MM.1S (cell line): ENCODE results near the gene ATP8B4.

ENCODE experiments used
- DNase-seq: peaks from one replicate; pipeline ENCODE4 v3.0.0-alpha.2; 2015
- H2AFZ ChIP-seq: fragments of 300-600 bp; sonication (generic); 2 replicates; pipeline ENCODE4 v1.6.0; 2016; ENCODE audit warnings: antibody characterized with exemption, low read length
- H3F3A ChIP-seq: fragments of 300-600 bp; sonication (generic); 2 replicates; pipeline ENCODE4 v1.6.1; 2016; ENCODE audit warnings: mild to moderate bottlenecking, antibody characterized with exemption, low read length, moderate library complexity, mixed read lengths; ENCODE audit not compliant: insufficient read depth
- H3K27ac ChIP-seq: fragments of 300-600 bp; sonication (generic); 2 replicates; pipeline ENCODE4 v1.5.1; 2016; ENCODE audit warnings: mild to moderate bottlenecking, low read length
- H3K27me3 ChIP-seq: fragments of 300-600 bp; sonication (generic); replicated peaks from 2 replicates; pipeline ENCODE4 v1.6.0; 2016; ENCODE audit warnings: low read length; ENCODE audit not compliant: insufficient read depth
- H3K36me3 ChIP-seq: fragments of 300-600 bp; sonication (generic); replicated peaks from 2 replicates; pipeline ENCODE4 v1.6.1; 2016; ENCODE audit warnings: mild to moderate bottlenecking, low read length, mixed read lengths; ENCODE audit not compliant: insufficient read depth
- H3K4me1 ChIP-seq: fragments of 300-600 bp; sonication (generic); 2 replicates; pipeline ENCODE4 v1.6.1; 2016; ENCODE audit warnings: low read length, mixed read lengths
- H3K4me2 ChIP-seq: fragments of 300-600 bp; sonication (generic); 2 replicates; pipeline ENCODE4 v1.6.0; 2016; ENCODE audit warnings: low read depth, low read length
- H3K4me3 ChIP-seq: fragments of 300-600 bp; sonication (generic); 2 replicates; pipeline ENCODE4 v1.5.1; 2016; ENCODE audit warnings: low read length, mixed read lengths
- H3K79me2 ChIP-seq: fragments of 300-600 bp; sonication (generic); 2 replicates; pipeline ENCODE4 v1.6.1; 2016; ENCODE audit warnings: mixed run types, low read length, mixed read lengths
- H3K9ac ChIP-seq: fragments of 300-600 bp; sonication (generic); 2 replicates; pipeline ENCODE4 v1.6.1; 2016; ENCODE audit warnings: low read length, mixed read lengths
- H3K9me2 ChIP-seq: fragments of 300-600 bp; sonication (generic); replicated peaks from 2 replicates; pipeline ENCODE4 v1.6.1; 2016; ENCODE audit warnings: mild to moderate bottlenecking, low read length, mixed read lengths; ENCODE audit not compliant: insufficient read depth
- H3K9me3 ChIP-seq: fragments of 300-600 bp; sonication (generic); replicated peaks from 2 replicates; pipeline ENCODE4 v1.6.1; 2016; ENCODE audit warnings: mild to moderate bottlenecking, low read length, mixed read lengths; ENCODE audit not compliant: insufficient read depth
- H4K20me1 ChIP-seq: fragments of 300-600 bp; sonication (generic); 2 replicates; pipeline ENCODE4 v1.6.1; 2016; ENCODE audit warnings: mild to moderate bottlenecking, low read length, moderate library complexity, mixed read lengths; ENCODE audit not compliant: insufficient read depth
- CTCF ChIP-seq: fragments of 300-600 bp; sonication (generic); IDR thresholded peaks from 2 replicates; pipeline ENCODE4 v1.5.1; 2016; ENCODE audit warnings: antibody characterized with exemption, low read length, mixed read lengths
- EZH2 ChIP-seq: fragments of 300-600 bp; sonication (generic); optimal IDR thresholded peaks from 2 replicates; pipeline ENCODE3; 2017; ENCODE audit warnings: low read depth, mild to moderate bottlenecking, antibody characterized with exemption, low read length, mixed read lengths
- EZH2phosphoT487 ChIP-seq: fragments of 300-600 bp; sonication (generic); IDR thresholded peaks from 2 replicates; pipeline ENCODE4 v1.6.1; 2018; ENCODE audit warnings: antibody characterized with exemption, low read length

ATP8B4 gene

DNA sequence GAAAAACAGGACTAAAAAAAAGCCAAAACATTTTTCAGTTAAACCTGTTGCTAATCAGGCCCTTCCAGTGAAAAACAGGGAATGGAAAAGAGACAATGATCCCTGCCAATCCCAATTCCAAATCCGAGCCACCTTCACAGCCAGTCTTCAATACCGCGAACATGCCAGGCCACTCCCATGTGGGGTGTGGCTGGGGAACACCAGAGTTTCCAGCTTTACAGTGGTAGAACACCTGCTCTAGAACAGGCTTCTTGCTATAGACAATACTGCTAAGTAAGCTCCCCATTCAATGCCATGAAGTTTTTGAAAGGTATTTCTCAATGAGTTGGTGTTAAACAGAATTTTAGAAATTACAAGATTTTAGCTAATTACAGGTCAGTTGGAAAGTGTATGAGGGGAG, 228.3 kb downstream of the ATP8B4 start:
- no peaks in the 10 kb centered on the region for H3K36me3 ChIP-seq
- H3K9ac ChIP-seq: no peak overlapping the region
- H3F3A ChIP-seq: no peaks in the 10 kb centered on the region
- H3K79me2 ChIP-seq: no peaks in the 10 kb centered on the region
- no peaks in the 10 kb centered on the region for H3K9me2 ChIP-seq
- DNase-seq: no peak
- H2AFZ ChIP-seq: no peak overlapping the region
- no peaks in the 10 kb centered on the region for H3K9me3 ChIP-seq
- H4K20me1 ChIP-seq: no peaks in the 10 kb centered on the region
- H3K4me3 ChIP-seq: no peak overlapping the region
- H3K4me2 ChIP-seq: no peak overlapping the region
- H3K27ac ChIP-seq: no peak overlapping the region
- no peaks in the 10 kb centered on the region for H3K4me1 ChIP-seq
- TF ChIP-seq EZH2phosphoT487 (no peak), CTCF (no peak), EZH2 (no peak)
- no peaks in the 10 kb centered on the region for H3K27me3 ChIP-seq

DNA sequence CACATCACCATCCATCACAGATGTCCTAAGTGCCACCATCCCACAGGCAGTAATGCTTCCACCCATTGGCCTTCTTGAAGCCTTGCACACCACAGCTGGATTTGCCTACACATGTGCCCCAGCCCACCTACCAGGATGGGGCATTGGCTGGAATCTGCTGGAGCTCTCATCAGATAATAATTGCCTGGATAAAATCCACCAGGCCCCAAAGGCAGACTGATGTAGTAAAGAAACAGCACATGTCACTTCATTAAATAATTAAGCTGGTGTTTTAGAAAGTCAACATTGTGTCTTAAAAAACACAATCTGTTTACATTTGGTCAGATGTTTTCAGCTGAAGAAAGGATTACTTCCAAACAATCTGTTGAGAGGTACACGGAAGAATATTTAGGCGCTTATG, 229.5 kb downstream of the ATP8B4 start:
- DNase-seq: no peak
- no peak overlapping the region for H3K9ac ChIP-seq
- no peak overlapping the region for H3K4me2 ChIP-seq
- no peaks in the 10 kb centered on the region for H3K9me2 ChIP-seq
- no peak overlapping the region for H3K27ac ChIP-seq
- no peaks in the 10 kb centered on the region for H3K27me3 ChIP-seq
- H3K4me1 ChIP-seq: no peaks in the 10 kb centered on the region
- no peaks in the 10 kb centered on the region for H3F3A ChIP-seq
- H3K36me3 ChIP-seq: no peaks in the 10 kb centered on the region
- H4K20me1 ChIP-seq: no peaks in the 10 kb centered on the region
- H3K9me3 ChIP-seq: no peaks in the 10 kb centered on the region
- no peak overlapping the region for H2AFZ ChIP-seq
- TF ChIP-seq EZH2phosphoT487 (no peak), CTCF (no peak), EZH2 (no peak)
- no peak overlapping the region for H3K4me3 ChIP-seq
- H3K79me2 ChIP-seq: no peaks in the 10 kb centered on the region

DNA sequence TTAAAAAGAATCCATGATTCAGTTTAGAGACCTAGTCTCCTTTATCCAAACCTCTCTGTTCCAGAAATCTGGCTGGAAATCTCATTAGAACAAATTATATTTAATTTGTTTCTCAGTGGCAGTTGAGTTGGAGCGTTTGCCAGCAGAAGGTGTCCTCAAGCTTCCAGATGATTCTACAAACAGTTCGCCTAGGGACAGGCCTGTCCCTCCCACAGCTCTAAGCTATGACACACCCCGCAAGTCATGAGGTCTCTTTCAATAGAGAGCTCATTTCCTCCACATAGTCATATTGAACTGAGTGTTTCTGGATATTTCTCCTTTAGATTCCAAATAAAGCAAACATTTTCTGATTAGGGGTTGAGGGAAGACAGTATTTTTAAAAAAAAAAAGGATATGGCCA, 230.3 kb downstream of the ATP8B4 start:
- DNase-seq: no peak
- Histone ChIP-seq H3K36me3 (no peaks in the 10 kb centered on the region), H3K4me2 (no peak overlapping the region), H3K9me3 (no peaks in the 10 kb centered on the region), H3K4me3 (no peak overlapping the region), H3K4me1 (no peaks in the 10 kb centered on the region), H3K27me3 (no peaks in the 10 kb centered on the region), H2AFZ (no peak overlapping the region), H3K27ac (no peak overlapping the region), H3K9me2 (no peaks in the 10 kb centered on the region), H3F3A (no peaks in the 10 kb centered on the region), H4K20me1 (no peaks in the 10 kb centered on the region), H3K79me2 (no peaks in the 10 kb centered on the region), H3K9ac (no peak overlapping the region)
- TF ChIP-seq EZH2phosphoT487 (no peak), EZH2 (no peak), CTCF (no peak)
